HepG2 (cell line): ENCODE results near the gene ADARB2. TPM values are rescaled to one million over a fixed set of nuclear protein-coding genes. Genes with fewer than 3 reads are reported as not detected.

ENCODE experiments used
- ATAC-seq: fragments of 200-7000 bp; cut with Tn5 transposase; 3 replicates; pipeline ENCODE4 v1.9.1; 2020; ENCODE audit warnings: mild to moderate bottlenecking, moderate library complexity
- BruUV-seq: library from RNA; stranded (reverse); fragments of 400-500 nt; replicated peaks from 2 replicates; lab custom pipeline; 2021; lab: Mats Ljungman, UMichigan
- CTCF ChIA-PET: fragments of 300-600 bp; formaldehyde crosslinking; extraction: SDS; loops from one replicate; lab custom pipeline; 2021; ENCODE audit warnings: low total read pairs, inconsistent platforms, low intra/inter-chr PET ratio; lab: Yijun Ruan, JAX
- POLR2A ChIA-PET: fragments of 350-600 bp; sonication (Branson Sonifier 250); formaldehyde crosslinking; loops from one replicate; lab custom pipeline; 2020; ENCODE audit warnings: antibody characterized with exemption, inconsistent platforms; lab: Yijun Ruan, JAX
- DNase-seq: peaks from one replicate; pipeline ENCODE4 v3.0.0-alpha.2; 2015; ENCODE audit warnings: low spot score
- FAIRE-seq: peaks from 3 replicates; lab custom pipeline; 2011; peaks lifted over from hg19 to GRCh38; lab: Jason Lieb, UNC
- H2AFZ ChIP-seq: one replicate; pipeline ENCODE4 v1.6.1; 2011; ENCODE audit warnings: low read length, inconsistent platforms
- H3K27ac ChIP-seq: fragments of 300-600 bp; 3 replicates; pipeline ENCODE4 v1.8.0; 2011; ENCODE audit warnings: mixed run types, mild to moderate bottlenecking, mixed read lengths, low read length, inconsistent platforms; ENCODE audit not compliant: insufficient read depth; ENCODE audit errors: extremely low read length
- H3K27me3 ChIP-seq, 2 experiments: fragments of 200-600 bp in 1 of 2; 2 replicates in 1 of 2; 3 replicates in 1 of 2; pipeline versions ENCODE4 v1.6.0 to v1.8.0; 2011; ENCODE audit warnings: low read length in 2 of 2, mild to moderate bottlenecking in 2 of 2, moderate library complexity in 2 of 2, inconsistent platforms in 1 of 2; ENCODE audit not compliant: insufficient read depth in 2 of 2, control insufficient read depth in 1 of 2
- H3K36me3 ChIP-seq, 2 experiments: fragments of 200-600 bp in 1 of 2; replicated peaks in 1 of 2; 2 replicates in 1 of 2; 3 replicates in 1 of 2; pipeline versions ENCODE4 v1.5.1 to v1.8.0; 2011; ENCODE audit warnings: low read length in 2 of 2, inconsistent platforms in 1 of 2; ENCODE audit not compliant: insufficient read depth in 2 of 2, control insufficient read depth in 1 of 2
- H3K4me1 ChIP-seq: 2 replicates; pipeline ENCODE4 v1.5.1; 2012; ENCODE audit warnings: low read length, inconsistent platforms; ENCODE audit not compliant: insufficient read depth
- H3K4me2 ChIP-seq: 2 replicates; pipeline ENCODE4 v1.6.0; 2011; ENCODE audit warnings: low read depth, low read length, inconsistent platforms
- H3K4me3 ChIP-seq, 3 experiments: fragments of 200-600 bp in 1 of 3; sonication (generic), shearing (Covaris generic) in 1 of 3; replicated peaks in 1 of 3; 2 replicates each; pipeline ENCODE4 v1.5.1; 2011 to 2016; ENCODE audit warnings: low read length in 3 of 3, inconsistent platforms in 2 of 3, low read depth in 2 of 3, mild to moderate bottlenecking in 2 of 3, control low read depth in 1 of 3, mixed read lengths in 1 of 3; ENCODE audit not compliant: insufficient read depth in 1 of 3
- H3K79me2 ChIP-seq: one replicate; pipeline ENCODE4 v1.6.1; 2011; ENCODE audit warnings: low read length, inconsistent platforms; ENCODE audit not compliant: insufficient read depth
- H3K9ac ChIP-seq: 2 replicates; pipeline ENCODE4 v1.6.0; 2011; ENCODE audit warnings: mild to moderate bottlenecking, low read depth, low read length, inconsistent platforms; ENCODE audit not compliant: insufficient read depth
- H3K9me3 ChIP-seq: 2 replicates; pipeline ENCODE4 v1.5.1; 2012; ENCODE audit warnings: mild to moderate bottlenecking, low read length
- H4K20me1 ChIP-seq: 2 replicates; pipeline ENCODE4 v1.6.0; 2011; ENCODE audit warnings: inconsistent platforms, mild to moderate bottlenecking, low read length, moderate library complexity; ENCODE audit not compliant: insufficient read depth
- ARID5B ChIP-seq: IDR thresholded peaks from 2 replicates; pipeline ENCODE4 v1.4.0; 2020; ENCODE audit warnings: mild to moderate bottlenecking, missing genetic modification reagents
- CEBPB ChIP-seq: IDR thresholded peaks from 2 replicates; pipeline ENCODE4 v1.6.1; 2011; ENCODE audit warnings: low read depth, low read length, improper control_type of control experiment, borderline replicate concordance
- WGBS: methylation state at CpG from one replicate; pipeline ENCODE4 v1.1.6; 2017; ENCODE audit warnings: low lambda C conversion rate; 5-methylcytosine and 5-hydroxymethylcytosine counted together
- in situ Hi-C: cut with HindIII; loops from 2 replicates; pipeline ENCODE4 v1.10.0; 2017; ENCODE audit warnings: low pct_unique_long_range_greater_than_20kb; ENCODE audit not compliant: extremely low pct_ligation_motif_present
- intact Hi-C: fragments of 100-400 bp; cut with micrococcal nuclease; formaldehyde crosslinking; loops from one replicate; pipeline ENCODE4 v1.10.0; 2022; ENCODE audit not compliant: unreplicated experiment
- polyA plus RNA-seq, 8 experiments: library from polyadenylated mRNA; depleted of rRNA in 3 of 8; stranded (reverse) in 7 of 8; unstranded in 1 of 8; fragments of >200 nt; fragmentation: Illumina TruSeq in 4 of 8; extraction: Trizol in 4 of 8; gene quantifications; 2 replicates each; pipeline versions ENCODE4 v1.2.1 to v1.2.3, GENCODE V29; 2011 to 2016; ENCODE audit warnings: low read depth in 4 of 8, missing spikeins in 1 of 8, mixed read lengths in 1 of 8; ENCODE audit not compliant: insufficient read depth in 1 of 8
- total RNA-seq, 5 experiments: library from RNA; depleted of rRNA; stranded (reverse); fragments of >200 nt; fragmentation: Illumina TruSeq; extraction: Trizol; gene quantifications; 2 replicates each; pipeline ENCODE4 v1.2.3, GENCODE V29; 2016; ENCODE audit warnings: low read depth in 1 of 5

The ADARB2 gene
- total and polyA plus RNA-seq, 2 of the 13 experiments (the other 11 are each of a cell fraction or from before 2014, with no cell fraction given): not detected

GRCh38 chr10:1594372-1595241 lies 142.7 kb downstream of the ADARB2 start:
- no peak for ATAC-seq
- H3K27me3 ChIP-seq: peaks cover 5 to 21% of the 10 kb centered on the region in 2 experiments; a peak in 4 of 5 replicates
- TF ChIP-seq ARID5B (CRISPR knock-in tag) (no peak), CEBPB (peak; percentile 19; the same call in 1 of the 2 replicates)
- TF ChIP-seq, all 625 proteins: peak for 1
- no peak overlapping the region for H2AFZ ChIP-seq
- H3K4me3 ChIP-seq: no peak overlapping the region
- intact Hi-C loops: loop anchor here (5.0 kb wide), 1 partner anchor 1222 kb away; no protein-coding TSS in a partner anchor
- POLR2A ChIA-PET: no interaction called here
- H3K4me2 ChIP-seq: no peak overlapping the region
- no peak overlapping the region for H3K27ac ChIP-seq
- no peak overlapping the region for H3K9ac ChIP-seq
- no peaks in the 10 kb centered on the region for H4K20me1 ChIP-seq
- H3K36me3 ChIP-seq: no peaks in the 10 kb centered on the region
- FAIRE-seq (no peak), DNase-seq (no peak)
- no peaks in the 10 kb centered on the region for H3K9me3 ChIP-seq
- H3K4me1 ChIP-seq: no peaks in the 10 kb centered on the region
- in situ Hi-C loops: no loop called here
- CTCF ChIA-PET: no interaction called here
- no TSS peak for BruUV-seq
- H3K79me2 ChIP-seq: no peaks in the 10 kb centered on the region
- 7% methylated on average over 10 of the region's 20 CpGs for WGBS
